IMR-90 (cell line): ENCODE measurements around the gene FAF1.

Experiments used
- CEBPB ChIP-seq: IDR thresholded peaks from 2 replicates; pipeline ENCODE4 v1.6.1; 2012; ENCODE audit warnings: low read depth, low read length, improper control_type of control experiment
- FOS ChIP-seq: fragments of 150-350 bp; IDR thresholded peaks from 2 replicates; pipeline ENCODE4 v1.6.1; 2016; ENCODE audit warnings: low read depth, low read length
- MAFK ChIP-seq: IDR thresholded peaks from 2 replicates; pipeline ENCODE4 v1.6.1; 2012; ENCODE audit warnings: low read depth, low read length, improper control_type of control experiment
- MAZ ChIP-seq: IDR thresholded peaks from 2 replicates; pipeline ENCODE4 v1.6.1; 2012; ENCODE audit warnings: low read depth, mild to moderate bottlenecking, low read length, improper control_type of control experiment, moderate library complexity, borderline replicate concordance
- MXI1 ChIP-seq: IDR thresholded peaks from 2 replicates; pipeline ENCODE4 v1.6.1; 2012; ENCODE audit warnings: low read depth, mild to moderate bottlenecking, low read length, moderate library complexity, borderline replicate concordance
- NFE2L2 ChIP-seq: fragments of 150-350 bp; IDR thresholded peaks from 2 replicates; pipeline ENCODE4 v1.6.1; 2016; ENCODE audit warnings: low read depth, mild to moderate bottlenecking, low read length
- POLR2A ChIP-seq: IDR thresholded peaks from 2 replicates; pipeline ENCODE4 v1.6.1; 2012; ENCODE audit warnings: mild to moderate bottlenecking, low read depth, low read length
- RAD21 ChIP-seq: IDR thresholded peaks from 2 replicates; pipeline ENCODE4 v1.6.1; 2012; ENCODE audit warnings: low read length, improper control_type of control experiment
- RCOR1 ChIP-seq: IDR thresholded peaks from 2 replicates; pipeline ENCODE4 v1.6.1; 2012; ENCODE audit warnings: mild to moderate bottlenecking, low read length, improper control_type of control experiment; ENCODE audit not compliant: insufficient replicate concordance
- RFX5 ChIP-seq: IDR thresholded peaks from 2 replicates; pipeline ENCODE4 v1.8.0; 2012; ENCODE audit warnings: low read depth, mild to moderate bottlenecking, low read length, moderate library complexity
- SMC3 ChIP-seq: fragments of 150-350 bp; IDR thresholded peaks from 2 replicates; pipeline ENCODE4 v1.6.1; 2016; ENCODE audit warnings: low read depth, mild to moderate bottlenecking, antibody characterized with exemption, low read length, moderate library complexity
- TF ChIP-seq, protein P1 (sequence below): conservative IDR thresholded peaks from 2 replicates; pipeline ENCODE4 v1.5.1; 2012; ENCODE audit warnings: mild to moderate bottlenecking, low read depth, low read length, improper control_type of control experiment
- TF ChIP-seq, protein P2 (sequence below): fragments of 150-350 bp; IDR thresholded peaks from 2 replicates; pipeline ENCODE4 v1.6.1; 2016; ENCODE audit warnings: low read depth, mild to moderate bottlenecking, low read length, moderate library complexity, borderline replicate concordance
- TF ChIP-seq, protein P3 (sequence below): fragments of 150-350 bp; IDR thresholded peaks from 2 replicates; pipeline ENCODE4 v1.6.1; 2017; ENCODE audit warnings: mild to moderate bottlenecking, antibody characterized with exemption, low read length, low read depth

DNA sequence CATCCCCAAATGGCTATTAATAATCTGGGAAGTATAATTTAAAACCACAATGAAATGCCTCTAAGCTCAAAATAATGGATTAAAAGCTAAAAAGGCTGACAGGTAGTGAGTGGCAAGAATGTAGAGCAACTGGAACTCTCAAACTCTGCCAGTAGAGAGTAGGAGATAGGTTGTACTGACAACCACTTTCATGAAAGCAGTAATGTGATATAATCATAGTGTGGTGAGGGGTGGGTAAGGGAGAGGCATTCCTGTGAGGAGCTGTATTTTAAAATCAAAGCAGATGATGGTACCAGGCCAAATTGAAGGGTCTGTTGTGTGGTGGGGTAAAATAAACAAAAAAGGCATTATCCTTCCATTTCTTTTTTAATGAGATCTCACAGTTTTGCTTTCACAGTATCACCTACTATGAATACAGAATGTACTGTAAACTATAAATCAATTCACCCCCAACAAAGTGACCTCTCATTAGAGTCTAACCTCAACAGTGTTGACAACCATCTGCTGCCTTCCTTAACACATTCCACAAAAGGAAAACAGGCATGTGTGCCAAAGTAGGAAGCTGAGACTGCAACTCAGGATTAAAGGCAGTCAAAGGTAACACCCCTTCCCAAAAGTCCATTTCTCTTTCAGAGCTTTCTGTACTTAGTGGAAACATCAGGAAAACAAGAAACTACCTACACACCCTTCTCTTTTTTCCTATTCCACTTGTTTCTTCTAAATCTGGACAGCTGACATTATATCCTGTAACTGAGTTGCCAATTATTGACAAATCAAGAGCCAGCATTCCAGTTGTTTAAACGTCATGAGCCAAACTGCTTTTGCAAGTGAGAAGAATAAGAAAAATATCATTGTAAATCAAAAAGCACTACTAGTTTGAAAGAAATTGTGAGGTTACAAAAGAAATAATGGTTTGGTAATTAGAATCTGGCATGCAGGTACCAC, 130.8 kb downstream of the FAF1 start:
- TF ChIP-seq, protein P1, sequence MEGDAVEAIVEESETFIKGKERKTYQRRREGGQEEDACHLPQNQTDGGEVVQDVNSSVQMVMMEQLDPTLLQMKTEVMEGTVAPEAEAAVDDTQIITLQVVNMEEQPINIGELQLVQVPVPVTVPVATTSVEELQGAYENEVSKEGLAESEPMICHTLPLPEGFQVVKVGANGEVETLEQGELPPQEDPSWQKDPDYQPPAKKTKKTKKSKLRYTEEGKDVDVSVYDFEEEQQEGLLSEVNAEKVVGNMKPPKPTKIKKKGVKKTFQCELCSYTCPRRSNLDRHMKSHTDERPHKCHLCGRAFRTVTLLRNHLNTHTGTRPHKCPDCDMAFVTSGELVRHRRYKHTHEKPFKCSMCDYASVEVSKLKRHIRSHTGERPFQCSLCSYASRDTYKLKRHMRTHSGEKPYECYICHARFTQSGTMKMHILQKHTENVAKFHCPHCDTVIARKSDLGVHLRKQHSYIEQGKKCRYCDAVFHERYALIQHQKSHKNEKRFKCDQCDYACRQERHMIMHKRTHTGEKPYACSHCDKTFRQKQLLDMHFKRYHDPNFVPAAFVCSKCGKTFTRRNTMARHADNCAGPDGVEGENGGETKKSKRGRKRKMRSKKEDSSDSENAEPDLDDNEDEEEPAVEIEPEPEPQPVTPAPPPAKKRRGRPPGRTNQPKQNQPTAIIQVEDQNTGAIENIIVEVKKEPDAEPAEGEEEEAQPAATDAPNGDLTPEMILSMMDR: no peak
- TF ChIP-seq, protein P2, sequence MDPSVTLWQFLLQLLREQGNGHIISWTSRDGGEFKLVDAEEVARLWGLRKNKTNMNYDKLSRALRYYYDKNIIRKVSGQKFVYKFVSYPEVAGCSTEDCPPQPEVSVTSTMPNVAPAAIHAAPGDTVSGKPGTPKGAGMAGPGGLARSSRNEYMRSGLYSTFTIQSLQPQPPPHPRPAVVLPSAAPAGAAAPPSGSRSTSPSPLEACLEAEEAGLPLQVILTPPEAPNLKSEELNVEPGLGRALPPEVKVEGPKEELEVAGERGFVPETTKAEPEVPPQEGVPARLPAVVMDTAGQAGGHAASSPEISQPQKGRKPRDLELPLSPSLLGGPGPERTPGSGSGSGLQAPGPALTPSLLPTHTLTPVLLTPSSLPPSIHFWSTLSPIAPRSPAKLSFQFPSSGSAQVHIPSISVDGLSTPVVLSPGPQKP: no peak
- TF ChIP-seq MAFK: no peak
- no peak for TF ChIP-seq RAD21
- TF ChIP-seq POLR2A: no peak
- TF ChIP-seq MXI1: no peak
- no peak for TF ChIP-seq RCOR1
- TF ChIP-seq, protein P3, sequence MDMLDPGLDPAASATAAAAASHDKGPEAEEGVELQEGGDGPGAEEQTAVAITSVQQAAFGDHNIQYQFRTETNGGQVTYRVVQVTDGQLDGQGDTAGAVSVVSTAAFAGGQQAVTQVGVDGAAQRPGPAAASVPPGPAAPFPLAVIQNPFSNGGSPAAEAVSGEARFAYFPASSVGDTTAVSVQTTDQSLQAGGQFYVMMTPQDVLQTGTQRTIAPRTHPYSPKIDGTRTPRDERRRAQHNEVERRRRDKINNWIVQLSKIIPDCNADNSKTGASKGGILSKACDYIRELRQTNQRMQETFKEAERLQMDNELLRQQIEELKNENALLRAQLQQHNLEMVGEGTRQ: no peak
- no peak for TF ChIP-seq CEBPB
- TF ChIP-seq SMC3: no peak
- TF ChIP-seq RFX5: no peak
- no peak for TF ChIP-seq NFE2L2
- no peak for TF ChIP-seq FOS
- TF ChIP-seq MAZ: no peak
